ENCODE data around the gene TLCD3A.
A peak's percentile ranks its signal among the peaks of the same experiment; 100 is the strongest.

TLCD3A gene

DNA sequence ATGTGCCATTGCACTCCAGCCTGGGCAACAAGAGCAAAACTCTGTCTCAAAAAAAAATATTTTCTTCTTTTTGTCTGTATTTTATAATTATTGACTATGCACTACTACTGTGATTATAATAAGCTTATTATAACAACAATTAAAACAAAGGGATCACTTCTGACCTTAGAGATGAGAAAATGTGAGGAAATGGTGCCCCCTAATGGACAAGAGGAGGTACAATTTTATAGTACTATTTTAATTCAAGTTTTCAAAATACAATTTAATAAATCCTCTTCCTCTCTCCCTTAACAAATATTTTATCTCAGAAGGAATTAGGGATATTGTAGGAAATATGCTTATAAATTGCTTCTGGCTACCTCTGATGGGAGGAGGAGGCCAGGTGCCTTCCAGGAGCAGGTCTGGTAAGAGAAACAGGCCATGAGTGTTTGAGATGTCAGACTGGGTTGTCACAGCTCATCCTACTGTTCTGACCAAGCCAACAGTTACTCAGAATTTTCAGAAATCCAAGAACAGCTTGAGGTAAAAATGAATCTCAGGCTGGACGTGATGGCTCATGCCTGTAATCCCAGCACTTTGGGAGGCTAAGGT lies 31.8 kb upstream of the TLCD3A start:
- no peak overlapping the region for H3K27ac Mint-ChIP-seq
- H3K9me3 Mint-ChIP-seq: no peaks in the 10 kb centered on the region
- no peak overlapping the region for H3K4me3 Mint-ChIP-seq
- H3K36me3 Mint-ChIP-seq: peaks cover 10% of the 10 kb centered on the region
- peaks cover 11% of the 10 kb centered on the region for H3K4me1 Mint-ChIP-seq
- H3K27me3 Mint-ChIP-seq: no peaks in the 10 kb centered on the region

DNA sequence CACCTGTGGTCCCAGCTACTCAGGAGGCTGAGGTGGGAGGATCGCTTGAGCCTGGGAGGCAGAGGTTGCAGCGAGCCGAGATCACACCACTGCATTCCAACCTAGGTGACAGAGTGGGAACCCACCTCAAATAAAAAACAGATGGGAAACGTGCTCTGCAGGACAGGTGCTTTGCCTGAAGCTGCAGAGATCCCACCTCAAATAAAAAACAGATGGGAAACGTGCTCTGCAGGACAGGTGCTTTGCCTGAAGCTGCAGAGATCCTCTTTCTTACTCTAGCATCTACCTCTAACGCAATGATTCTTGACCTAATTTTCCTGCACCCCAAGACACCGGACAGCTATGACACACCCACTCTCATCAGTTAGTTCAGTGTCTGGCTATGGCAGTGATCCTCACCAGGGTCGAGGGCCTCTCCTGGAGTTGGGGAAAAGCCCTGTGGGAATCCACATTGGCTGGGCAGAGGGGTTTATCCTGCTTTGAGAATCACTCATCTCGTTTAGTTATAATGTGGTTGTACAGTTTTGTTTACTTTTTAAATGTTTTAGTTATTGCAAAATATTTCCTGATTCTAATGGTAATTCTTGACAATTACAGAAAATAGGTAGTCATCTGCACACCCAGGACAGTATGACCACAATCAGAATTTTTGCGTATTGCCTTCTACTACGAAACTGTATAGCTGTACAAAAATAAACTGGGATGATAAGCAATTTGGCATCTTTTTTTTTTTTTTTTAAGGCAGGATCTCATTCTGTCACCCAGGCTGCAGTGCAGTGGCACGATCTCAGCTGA lies 29.1 kb upstream of the TLCD3A start:
- Mint-ChIP-seq H3K36me3 (peaks cover 4% of the 10 kb centered on the region), H3K27ac (no peak overlapping the region), H3K9me3 (no peaks in the 10 kb centered on the region), H3K27me3 (no peaks in the 10 kb centered on the region), H3K4me3 (no peak overlapping the region), H3K4me1 (peaks cover 20% of the 10 kb centered on the region)

DNA sequence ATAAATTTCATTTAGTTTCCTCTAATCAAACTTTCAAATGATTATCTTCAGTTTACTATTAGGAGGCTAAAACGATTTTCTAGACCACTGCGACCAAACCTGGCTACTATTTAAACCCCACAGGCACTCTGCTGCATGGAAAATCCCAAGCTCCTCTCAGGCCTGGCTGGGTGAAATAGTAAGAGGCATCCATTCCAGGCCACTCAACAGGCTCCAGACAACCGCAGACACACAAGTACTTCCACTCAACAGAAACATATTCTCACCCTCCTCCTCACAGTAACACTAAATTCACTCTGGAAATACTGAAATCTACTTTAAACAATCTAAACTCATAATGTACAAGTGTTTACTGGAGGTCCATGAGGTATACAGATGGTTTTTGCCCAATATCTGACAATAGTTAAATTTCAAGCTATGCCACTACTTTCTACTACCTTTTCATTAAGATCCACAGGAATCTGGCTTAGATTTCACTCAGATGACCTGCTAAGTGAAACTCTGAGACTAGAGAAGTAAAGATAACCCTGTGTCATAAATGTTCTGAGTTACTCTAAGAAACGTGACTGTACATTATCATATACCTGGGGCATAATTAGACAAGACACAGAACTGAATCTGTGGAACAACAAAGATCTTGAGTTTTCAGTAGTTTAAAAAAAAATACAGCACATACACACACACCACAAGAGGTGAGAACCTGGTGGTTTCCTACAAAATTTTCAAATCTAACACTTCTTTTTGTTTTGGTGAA lies 28.1 kb upstream of the TLCD3A start:
- H3K27me3 Mint-ChIP-seq: no peaks in the 10 kb centered on the region
- no peak overlapping the region for H3K4me3 Mint-ChIP-seq
- peaks cover 27% of the 10 kb centered on the region for H3K4me1 Mint-ChIP-seq
- H3K9me3 Mint-ChIP-seq: no peaks in the 10 kb centered on the region
- H3K36me3 Mint-ChIP-seq: peaks cover 7% of the 10 kb centered on the region
- no peak overlapping the region for H3K27ac Mint-ChIP-seq

DNA sequence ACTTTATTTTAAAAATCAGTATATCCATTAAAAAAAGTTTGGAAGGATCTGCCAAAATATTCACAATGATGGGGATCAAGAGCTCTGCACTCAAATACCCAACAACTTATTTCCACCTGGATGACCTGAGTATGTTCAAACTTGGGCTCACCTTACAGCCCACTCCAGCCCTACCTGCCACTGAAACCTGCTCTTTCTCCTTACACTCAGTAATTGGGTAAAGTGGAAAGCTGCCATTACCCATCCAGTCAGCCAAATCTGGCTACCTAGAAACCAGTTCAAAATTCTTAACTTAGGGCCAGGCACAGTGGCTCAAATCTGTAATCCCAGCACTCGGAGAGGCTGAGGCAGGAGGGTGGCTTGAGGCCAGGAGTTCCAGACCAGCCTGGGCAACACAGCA lies 27.4 kb upstream of the TLCD3A start:
- peaks cover 31% of the 10 kb centered on the region for H3K4me1 Mint-ChIP-seq
- H3K9me3 Mint-ChIP-seq: no peaks in the 10 kb centered on the region
- no peaks in the 10 kb centered on the region for H3K27me3 Mint-ChIP-seq
- no peak overlapping the region for H3K27ac Mint-ChIP-seq
- no peak overlapping the region for H3K4me3 Mint-ChIP-seq
- peaks cover 10% of the 10 kb centered on the region for H3K36me3 Mint-ChIP-seq

DNA sequence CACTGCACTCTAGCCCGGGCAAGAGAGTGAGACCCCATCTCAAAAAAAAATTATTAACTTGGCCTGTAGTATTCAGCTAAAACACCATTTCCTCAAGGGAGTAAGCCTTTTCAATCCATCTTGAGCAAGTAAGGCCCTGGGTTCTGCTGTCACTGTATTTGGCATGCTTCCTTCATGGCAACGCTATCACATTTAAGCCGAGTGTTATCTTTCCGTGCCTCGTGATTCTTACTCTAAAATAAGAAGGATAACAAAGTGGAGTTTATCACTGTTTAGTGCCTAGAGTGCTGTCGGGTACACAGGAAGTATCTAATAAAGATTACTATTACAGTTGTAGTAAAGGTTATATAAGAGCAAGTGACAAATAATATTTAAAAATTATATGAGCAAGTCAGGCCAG lies 26.5 kb upstream of the TLCD3A start:
- no peak overlapping the region for H3K4me3 Mint-ChIP-seq
- peaks cover 27% of the 10 kb centered on the region for H3K4me1 Mint-ChIP-seq
- H3K9me3 Mint-ChIP-seq: no peaks in the 10 kb centered on the region
- no peaks in the 10 kb centered on the region for H3K27me3 Mint-ChIP-seq
- H3K36me3 Mint-ChIP-seq: peaks cover 10% of the 10 kb centered on the region
- no peak overlapping the region for H3K27ac Mint-ChIP-seq

DNA sequence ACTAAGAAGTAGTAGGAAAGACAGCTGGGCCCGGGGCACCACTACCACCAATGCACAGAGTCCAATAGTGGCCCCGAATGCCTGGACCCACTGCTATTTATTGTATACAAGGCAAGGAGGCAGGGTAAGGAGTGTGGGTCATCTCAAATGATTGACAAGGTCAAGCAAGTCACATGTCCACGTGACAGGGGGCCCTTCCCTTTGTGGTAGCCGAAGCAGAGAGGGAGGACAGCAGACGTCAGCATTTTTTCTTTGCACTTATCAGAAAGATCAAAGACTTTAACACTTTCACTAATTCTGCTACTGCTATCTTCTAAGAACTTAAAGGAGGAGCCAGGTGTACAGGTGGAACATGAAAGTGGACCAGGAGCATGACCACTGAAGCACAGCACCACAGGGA lies 24.3 kb upstream of the TLCD3A start:
- H3K4me1 Mint-ChIP-seq: peaks cover 33% of the 10 kb centered on the region
- H3K9me3 Mint-ChIP-seq: no peaks in the 10 kb centered on the region
- no peaks in the 10 kb centered on the region for H3K27me3 Mint-ChIP-seq
- no peak overlapping the region for H3K27ac Mint-ChIP-seq
- no peak overlapping the region for H3K4me3 Mint-ChIP-seq
- H3K36me3 Mint-ChIP-seq: peaks cover 10% of the 10 kb centered on the region

DNA sequence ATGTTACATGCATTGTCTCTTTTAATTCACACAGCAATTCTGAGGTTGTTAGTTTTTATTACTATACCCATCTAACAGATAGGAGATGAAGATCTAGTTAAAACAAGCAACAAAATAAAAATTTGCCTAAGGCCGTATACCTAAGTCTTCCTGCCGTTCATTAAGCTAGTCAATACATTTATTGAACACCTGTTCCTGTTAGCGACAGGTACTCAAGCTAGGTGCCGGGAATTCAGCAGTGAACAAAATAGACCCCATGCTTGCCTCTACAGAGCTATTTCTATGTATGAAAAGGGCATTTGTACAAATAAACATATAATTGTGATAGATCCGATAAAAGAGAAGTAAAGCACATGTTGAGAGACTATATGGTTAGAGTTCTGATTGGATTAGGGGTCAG lies 14.3 kb upstream of the TLCD3A start:
- Mint-ChIP-seq H3K4me3 (no peak overlapping the region), H3K4me1 (peaks cover 14% of the 10 kb centered on the region), H3K27me3 (no peaks in the 10 kb centered on the region), H3K36me3 (no peaks in the 10 kb centered on the region), H3K27ac (no peak overlapping the region), H3K9me3 (no peaks in the 10 kb centered on the region)

DNA sequence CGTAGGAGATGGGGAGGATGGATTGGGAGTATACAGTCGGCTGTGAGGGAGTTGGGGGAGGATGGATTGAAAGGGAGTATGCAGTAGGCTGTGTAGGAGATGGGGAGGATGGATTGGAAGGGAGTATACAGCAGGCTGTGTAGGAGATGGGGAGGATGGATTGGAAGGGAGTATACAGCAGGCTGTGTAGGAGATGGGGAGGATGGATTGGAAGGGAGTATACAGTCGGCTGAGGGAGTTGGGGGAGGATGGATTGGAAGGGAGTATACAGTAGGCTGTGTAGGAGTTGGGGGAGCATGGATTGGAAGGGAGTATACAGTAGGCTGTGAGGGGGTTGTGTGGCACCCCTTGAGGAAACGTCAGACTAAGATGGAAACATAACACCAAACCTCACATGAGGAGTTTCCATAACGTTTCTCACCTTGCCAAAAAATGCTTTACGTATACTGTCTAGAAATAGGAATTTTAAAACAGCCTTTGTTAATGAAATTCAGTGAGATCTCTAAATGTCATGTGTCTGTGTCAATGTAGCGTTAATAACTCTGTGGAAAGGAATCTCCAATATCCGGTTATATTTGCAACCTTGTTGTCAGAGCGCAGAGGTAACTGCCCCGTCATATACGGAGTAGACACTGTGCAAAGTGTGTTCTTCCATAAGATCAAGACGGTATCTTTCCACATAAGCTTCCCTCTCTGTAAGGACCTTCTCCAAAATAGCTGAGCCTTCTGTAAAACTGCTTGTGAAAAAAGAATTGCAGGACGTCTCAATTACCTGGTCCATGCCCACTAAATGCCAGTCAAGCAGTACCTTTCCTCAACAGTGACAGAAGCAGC lies 11.5 kb upstream of the TLCD3A start:
- Mint-ChIP-seq H3K36me3 (no peaks in the 10 kb centered on the region), H3K27me3 (no peaks in the 10 kb centered on the region), H3K4me1 (peaks cover 6% of the 10 kb centered on the region), H3K9me3 (no peaks in the 10 kb centered on the region), H3K27ac (no peak overlapping the region), H3K4me3 (no peak overlapping the region)

DNA sequence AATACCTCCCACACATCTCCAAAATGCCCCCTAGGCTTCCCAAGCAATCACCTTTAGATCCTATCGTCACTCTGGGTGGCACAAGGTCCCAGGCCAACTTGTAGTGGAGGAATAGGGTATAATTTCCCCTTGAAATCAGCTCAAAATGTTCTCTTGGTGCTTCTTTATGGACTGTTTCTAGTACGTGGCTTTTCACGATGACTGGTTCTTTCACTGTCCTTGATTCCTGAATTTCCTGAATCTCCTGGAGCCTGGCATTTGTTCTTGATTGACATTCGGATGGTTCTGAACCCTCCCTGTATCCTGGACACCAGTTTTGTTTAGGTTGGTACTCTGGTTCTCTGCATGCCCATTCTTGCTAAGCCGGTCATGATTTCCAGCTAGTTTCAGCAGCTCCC lies 10.9 kb upstream of the TLCD3A start:
- no peaks in the 10 kb centered on the region for H3K9me3 Mint-ChIP-seq
- no peak overlapping the region for H3K27ac Mint-ChIP-seq
- H3K4me1 Mint-ChIP-seq: peaks cover 6% of the 10 kb centered on the region
- no peaks in the 10 kb centered on the region for H3K27me3 Mint-ChIP-seq
- H3K36me3 Mint-ChIP-seq: no peaks in the 10 kb centered on the region
- H3K4me3 Mint-ChIP-seq: no peak overlapping the region

DNA sequence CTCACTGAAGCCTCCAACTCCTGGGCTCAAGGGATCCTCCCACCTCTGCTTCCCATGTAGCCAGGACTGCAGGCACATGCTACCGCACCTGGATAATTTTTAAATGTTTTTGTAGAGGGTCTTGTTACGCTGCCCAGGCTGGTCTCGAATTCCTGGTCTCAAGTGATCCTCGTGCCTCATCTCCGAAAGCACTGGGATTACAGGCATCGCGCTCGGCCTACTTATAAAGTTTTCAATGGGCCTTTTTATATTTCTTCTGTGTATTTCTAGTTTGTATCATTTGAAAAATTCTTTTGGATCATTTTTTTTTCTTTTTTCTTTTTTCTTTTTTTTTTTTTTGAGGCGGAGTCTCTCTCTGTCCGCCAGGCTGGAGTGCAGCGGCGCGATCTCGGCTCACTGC lies 7.3 kb upstream of the TLCD3A start:
- H3K27me3 Mint-ChIP-seq: peaks cover 4% of the 10 kb centered on the region
- no peaks in the 10 kb centered on the region for H3K4me1 Mint-ChIP-seq
- no peak overlapping the region for H3K27ac Mint-ChIP-seq
- no peak overlapping the region for H3K4me3 Mint-ChIP-seq
- no peaks in the 10 kb centered on the region for H3K36me3 Mint-ChIP-seq
- H3K9me3 Mint-ChIP-seq: no peaks in the 10 kb centered on the region

DNA sequence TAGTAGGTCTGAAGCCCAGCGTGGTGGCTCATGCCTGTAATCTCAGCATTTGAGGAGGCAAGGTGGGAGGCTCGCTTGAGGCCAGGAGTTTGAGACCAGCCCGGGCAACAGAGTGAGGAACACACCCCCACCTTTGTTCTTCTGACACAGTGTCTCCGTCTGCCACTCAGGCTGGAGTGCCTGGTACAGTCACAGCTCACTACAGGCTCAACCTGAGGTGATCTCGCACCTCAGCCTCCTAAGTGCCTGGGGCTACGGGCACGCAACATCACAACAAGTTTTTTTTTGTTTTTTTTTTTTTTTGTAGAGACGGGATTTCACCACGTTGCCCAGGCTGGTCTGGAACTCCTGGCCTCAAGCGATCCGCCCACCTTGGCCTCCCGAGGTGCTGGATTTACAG lies 6.7 kb upstream of the TLCD3A start:
- no peaks in the 10 kb centered on the region for H3K36me3 Mint-ChIP-seq
- no peaks in the 10 kb centered on the region for H3K4me1 Mint-ChIP-seq
- H3K4me3 Mint-ChIP-seq: no peak overlapping the region
- no peaks in the 10 kb centered on the region for H3K9me3 Mint-ChIP-seq
- peaks cover 4% of the 10 kb centered on the region for H3K27me3 Mint-ChIP-seq
- H3K27ac Mint-ChIP-seq: no peak overlapping the region

DNA sequence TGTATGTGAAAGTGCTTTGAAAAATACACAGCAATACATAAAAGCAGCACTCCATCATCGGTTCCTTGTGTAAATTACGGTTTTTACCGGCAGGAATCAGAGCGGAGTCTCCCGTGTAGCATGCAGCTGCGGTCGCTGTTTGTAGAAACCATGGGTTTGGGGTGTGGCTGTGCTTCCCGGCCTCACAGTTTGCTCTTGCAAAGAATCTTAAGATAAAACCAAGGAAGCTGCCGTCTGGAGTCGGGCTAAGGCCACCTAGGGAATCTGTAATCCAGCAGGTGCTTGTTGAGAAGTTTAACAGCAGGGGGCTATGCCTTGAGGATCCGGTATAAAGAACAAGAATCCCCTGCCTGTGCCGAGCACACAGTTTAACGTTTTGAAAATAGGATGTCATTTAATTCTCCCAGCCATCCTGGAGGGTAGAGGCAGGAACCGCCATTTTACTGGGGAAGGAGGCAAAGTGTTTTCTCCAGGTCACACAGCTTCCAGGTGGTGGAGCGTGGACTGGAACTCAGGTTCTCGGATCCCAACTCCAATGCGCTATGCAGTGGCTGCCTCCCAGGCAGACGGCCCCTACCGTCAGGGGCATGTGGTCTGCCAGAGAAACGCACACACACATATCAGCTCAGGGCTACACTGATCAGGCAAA lies 6.0 kb upstream of the TLCD3A start:
- Mint-ChIP-seq H3K27me3 (peaks cover 6% of the 10 kb centered on the region), H3K9me3 (no peaks in the 10 kb centered on the region), H3K4me3 (no peak overlapping the region), H3K27ac (no peak overlapping the region), H3K4me1 (no peaks in the 10 kb centered on the region), H3K36me3 (no peaks in the 10 kb centered on the region)

DNA sequence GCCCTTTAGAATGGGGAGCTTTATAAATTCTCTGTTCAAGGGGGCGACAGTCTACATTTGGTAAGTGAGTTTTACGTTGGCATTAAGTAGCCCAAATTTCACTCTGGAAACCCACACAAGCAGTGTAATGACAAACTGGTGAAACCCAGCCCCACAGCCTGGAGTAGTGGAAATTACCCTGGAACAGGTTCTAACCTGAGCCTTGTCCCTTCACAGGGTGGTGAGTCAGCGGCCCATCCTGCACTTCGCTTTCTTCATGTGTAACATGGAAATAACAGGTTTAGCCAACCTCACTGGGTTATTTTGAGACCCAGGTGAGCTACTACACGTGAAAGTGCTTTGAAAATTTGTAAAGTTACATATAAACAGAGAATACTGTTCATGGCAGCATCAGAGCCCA lies 3.5 kb upstream of the TLCD3A start:
- H3K4me3 Mint-ChIP-seq: no peak overlapping the region
- H3K27ac Mint-ChIP-seq: no peak overlapping the region
- H3K4me1 Mint-ChIP-seq: no peaks in the 10 kb centered on the region
- H3K27me3 Mint-ChIP-seq: peaks cover 6% of the 10 kb centered on the region
- H3K9me3 Mint-ChIP-seq: no peaks in the 10 kb centered on the region
- no peaks in the 10 kb centered on the region for H3K36me3 Mint-ChIP-seq

DNA sequence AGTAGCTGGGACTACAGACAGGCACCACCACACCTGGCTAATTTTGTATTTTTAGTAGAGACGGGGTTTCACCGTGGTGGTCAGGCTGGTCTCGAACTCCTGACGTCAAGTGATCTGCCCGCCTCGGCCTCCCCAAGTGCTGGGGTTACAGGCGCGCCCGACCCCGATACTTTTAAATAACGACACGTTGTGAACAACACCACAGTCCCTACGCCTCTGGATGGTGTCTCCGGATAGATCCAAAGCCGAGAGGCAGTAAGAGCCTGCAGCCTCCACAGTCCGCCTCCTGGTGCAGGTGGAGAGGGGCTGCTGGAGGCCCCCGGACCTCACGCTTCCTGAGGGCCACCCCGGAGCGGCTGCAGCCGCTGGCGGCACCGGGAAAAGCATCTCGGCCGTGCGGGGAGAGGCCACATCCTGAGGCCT lies 741 bp upstream of the TLCD3A start:
- Mint-ChIP-seq H3K4me1 (no peaks in the 10 kb centered on the region), H3K36me3 (no peaks in the 10 kb centered on the region), H3K9me3 (no peaks in the 10 kb centered on the region), H3K4me3 (peak overlapping the region; percentile 60), H3K27me3 (peaks cover 6% of the 10 kb centered on the region), H3K27ac (no peak overlapping the region)

All from activated naive CD4-positive, alpha-beta T cell treated with anti-CD3 and anti-CD28 coated beads, Interleukin-2, amount 50 U/mL, for 24 hours (primary cell).